Measurements from ENCODE around the gene HOXB3.

- TF ChIP-seq CTCF (IDR thresholded peaks at IDR 0.05; ENCODE audit: poor library complexity, severe bottlenecking) (no peak), SMC3 (conservative IDR thresholded peaks at IDR 0.05; ENCODE audit: poor library complexity) (no peak), EP300 (conservative IDR thresholded peaks at IDR 0.05; ENCODE audit: poor library complexity, severe bottlenecking) (no peak), POLR2AphosphoS5 (IDR thresholded peaks at IDR 0.05) (no peak), MXI1 (conservative IDR thresholded peaks at IDR 0.05; ENCODE audit: poor library complexity, severe bottlenecking) (no peak), RAD21 (conservative IDR thresholded peaks at IDR 0.05) (no peak), EZH2 (IDR thresholded peaks at IDR 0.05; ENCODE audit: borderline replicate concordance, insufficient read depth, low read length, poor library complexity, severe bottlenecking) (no peak)
These were observed 5.8 kb downstream of the HOXB3 start for GRCh38 chr17:48584223-48584741.

All from neural cell (in vitro differentiated cells).